Fibroblast of lung (primary cell): Measurements from ENCODE around the gene SPG11. TPM values are rescaled to one million over a fixed set of nuclear protein-coding genes. Genes with fewer than 3 reads are reported as not detected.

ENCODE experiments used
- DNase-seq, 2 donors: peaks; one replicate each; pipeline versions ENCODE4 v3.0.0 to v3.0.0-alpha.2; 2010; ENCODE audit warnings: low read depth in 2 of 2
- H2AFZ ChIP-seq: 2 replicates; pipeline ENCODE4 v1.5.1; 2012; ENCODE audit warnings: low read length, control low read depth, inconsistent platforms
- H3K27ac ChIP-seq: 2 replicates; pipeline ENCODE4 v1.5.1; 2011; ENCODE audit warnings: low read length, control low read depth; ENCODE audit not compliant: insufficient read depth
- H3K27me3 ChIP-seq: 2 replicates; pipeline ENCODE4 v1.5.1; 2011; ENCODE audit warnings: mild to moderate bottlenecking, low read length; ENCODE audit not compliant: control insufficient read depth, insufficient read depth
- H3K36me3 ChIP-seq: 2 replicates; pipeline ENCODE4 v1.5.1; 2011; ENCODE audit warnings: low read length; ENCODE audit not compliant: control insufficient read depth, insufficient read depth
- H3K4me1 ChIP-seq: 2 replicates; pipeline ENCODE4 v1.5.1; 2011; ENCODE audit warnings: low read length; ENCODE audit not compliant: control insufficient read depth, insufficient read depth; ENCODE audit errors: extremely low read depth
- H3K4me2 ChIP-seq: 2 replicates; pipeline ENCODE4 v1.5.1; 2011; ENCODE audit warnings: low read length, control low read depth; ENCODE audit not compliant: insufficient read depth; ENCODE audit errors: extremely low read depth
- H3K4me3 ChIP-seq, 4 experiments: fragments of 200-600 bp in 1 of 4; sonication (generic) in 1 of 4; replicated peaks in 1 of 4; 2 replicates each; pipeline ENCODE4 v1.5.1; 2011 to 2016; ENCODE audit warnings: low read length in 4 of 4, low read depth in 3 of 4, mild to moderate bottlenecking in 3 of 4, control low read depth in 2 of 4, inconsistent platforms in 1 of 4, mixed read lengths in 1 of 4; ENCODE audit not compliant: insufficient read depth in 1 of 4; ENCODE audit errors: control extremely low read depth in 1 of 4
- H3K79me2 ChIP-seq: 2 replicates; pipeline ENCODE4 v1.5.1; 2012; ENCODE audit warnings: mild to moderate bottlenecking, low read length, inconsistent platforms; ENCODE audit not compliant: control insufficient read depth, insufficient read depth
- H3K9ac ChIP-seq: 2 replicates; pipeline ENCODE4 v1.5.1; 2011; ENCODE audit warnings: mild to moderate bottlenecking, low read length, control low read depth; ENCODE audit not compliant: insufficient read depth
- H3K9me3 ChIP-seq: 2 replicates; pipeline ENCODE4 v1.5.1; 2012; ENCODE audit warnings: low read depth, low read length; ENCODE audit not compliant: control insufficient read depth, insufficient read depth
- H4K20me1 ChIP-seq: 2 replicates; pipeline ENCODE4 v1.5.1; 2011; ENCODE audit warnings: low read length; ENCODE audit not compliant: control insufficient read depth, insufficient read depth; ENCODE audit errors: extremely low read depth
- CTCF ChIP-seq, 2 donors: IDR thresholded peaks in 1 of 2; conservative IDR thresholded peaks in 1 of 2; 1 replicate in 1 of 2; 2 replicates in 1 of 2; pipeline ENCODE4 v1.5.1; 2011 to 2012; ENCODE audit warnings: low read length in 2 of 2, control low read depth in 1 of 2, inconsistent platforms in 1 of 2, low read depth in 1 of 2, mild to moderate bottlenecking in 1 of 2
- EZH2 ChIP-seq: IDR thresholded peaks from 2 replicates; pipeline ENCODE4 v1.5.1; 2012; ENCODE audit warnings: low read length, control low read depth, mild to moderate bottlenecking; ENCODE audit errors: missing control alignments
- polyA plus RNA-seq, 2 donors: library from polyadenylated mRNA; depleted of rRNA in 1 of 2; stranded (reverse) in 1 of 2; unstranded in 1 of 2; fragments of >200 nt; gene quantifications; 2 replicates each; pipeline ENCODE4 v1.2.1, GENCODE V29; 2011 to 2012; ENCODE audit warnings: missing spikeins in 1 of 2
- total RNA-seq: library from RNA; depleted of rRNA; stranded (reverse); fragments of >200 nt; gene quantifications from 2 replicates; pipeline ENCODE4 v1.2.1, GENCODE V29; 2014

SPG11 gene
- total and polyA plus RNA-seq, 2 donors (not counting 1 experiment from before 2014, with no cell fraction given), result 35.6 to 95.9 TPM

GRCh38 chr15:44519537-44519936 is 143.9 kb downstream of the SPG11 start:
- TF ChIP-seq EZH2 (no peak), CTCF (conservative IDR thresholded peaks at IDR 0.05 in 1 of 2, IDR thresholded peaks at IDR 0.05 in 1 of 2; ENCODE audit: low read depth in 1 of 2, low read length in 2 of 2) (no peak)
- Histone ChIP-seq H3K4me1 (no peaks in the 10 kb centered on the region), H2AFZ (no peak overlapping the region), H3K4me3 (no peak overlapping the region), H3K4me2 (no peak overlapping the region), H3K36me3 (peaks cover 3% of the 10 kb centered on the region), H3K79me2 (no peaks in the 10 kb centered on the region), H3K9ac (no peak overlapping the region), H3K9me3 (no peaks in the 10 kb centered on the region), H3K27ac (no peak overlapping the region), H4K20me1 (no peaks in the 10 kb centered on the region), H3K27me3 (no peaks in the 10 kb centered on the region)
- DNase-seq, result no peak

GRCh38 chr15:44516436-44516835 is 147.0 kb downstream of the SPG11 start:
- no peaks in the 10 kb centered on the region for H3K9me3 ChIP-seq
- H2AFZ ChIP-seq, result no peak overlapping the region
- no peak for DNase-seq
- H3K4me3 ChIP-seq, result no peak overlapping the region
- H3K36me3 ChIP-seq, result peaks cover 1% of the 10 kb centered on the region
- H3K4me2 ChIP-seq, result no peak overlapping the region
- H3K79me2 ChIP-seq, result no peaks in the 10 kb centered on the region
- H3K27me3 ChIP-seq, result no peaks in the 10 kb centered on the region
- H4K20me1 ChIP-seq, result no peaks in the 10 kb centered on the region
- no peaks in the 10 kb centered on the region for H3K4me1 ChIP-seq
- no peak overlapping the region for H3K27ac ChIP-seq
- H3K9ac ChIP-seq, result no peak overlapping the region
- TF ChIP-seq EZH2 (no peak), CTCF (conservative IDR thresholded peaks at IDR 0.05 in 1 of 2, IDR thresholded peaks at IDR 0.05 in 1 of 2; ENCODE audit: low read depth in 1 of 2, low read length in 2 of 2) (no peak)

Other genes with a start within 250 kb of the SPG11 start
- 48.5 and 65.7 TPM in 2 replicates for gene CTDSPL2, start 236.0 kb downstream of the SPG11 start, total RNA-seq
- gene CTDSPL2, start 236.0 kb downstream of the SPG11 start, polyA plus RNA-seq, result 34.5 and 38.0 TPM in 2 replicates
- gene EIF3J, start 126.5 kb downstream of the SPG11 start, total RNA-seq, result 33.9 and 34.8 TPM in 2 replicates
- 61.4 and 72.9 TPM in 2 replicates for gene EIF3J, start 126.5 kb downstream of the SPG11 start, polyA plus RNA-seq
- 0.77 and 1.3 TPM in 2 replicates for gene PATL2, start 47.7 kb upstream of the SPG11 start, total RNA-seq
- gene PATL2, start 47.7 kb upstream of the SPG11 start, polyA plus RNA-seq, result 0.37 and 0.40 TPM in 2 replicates
- 2,942 and 3,660 TPM in 2 replicates for gene B2M, start 47.9 kb upstream of the SPG11 start, total RNA-seq
- gene B2M, start 47.9 kb upstream of the SPG11 start, polyA plus RNA-seq, result 12,166 and 13,303 TPM in 2 replicates
- 23.6 and 40.1 TPM in 2 replicates for gene TRIM69, start 72.9 kb upstream of the SPG11 start, total RNA-seq
- gene TRIM69, start 72.9 kb upstream of the SPG11 start, polyA plus RNA-seq, result 18.1 and 18.3 TPM in 2 replicates